ENCODE measurements around the gene OR10H1.

The OR10H1 gene

DNA sequence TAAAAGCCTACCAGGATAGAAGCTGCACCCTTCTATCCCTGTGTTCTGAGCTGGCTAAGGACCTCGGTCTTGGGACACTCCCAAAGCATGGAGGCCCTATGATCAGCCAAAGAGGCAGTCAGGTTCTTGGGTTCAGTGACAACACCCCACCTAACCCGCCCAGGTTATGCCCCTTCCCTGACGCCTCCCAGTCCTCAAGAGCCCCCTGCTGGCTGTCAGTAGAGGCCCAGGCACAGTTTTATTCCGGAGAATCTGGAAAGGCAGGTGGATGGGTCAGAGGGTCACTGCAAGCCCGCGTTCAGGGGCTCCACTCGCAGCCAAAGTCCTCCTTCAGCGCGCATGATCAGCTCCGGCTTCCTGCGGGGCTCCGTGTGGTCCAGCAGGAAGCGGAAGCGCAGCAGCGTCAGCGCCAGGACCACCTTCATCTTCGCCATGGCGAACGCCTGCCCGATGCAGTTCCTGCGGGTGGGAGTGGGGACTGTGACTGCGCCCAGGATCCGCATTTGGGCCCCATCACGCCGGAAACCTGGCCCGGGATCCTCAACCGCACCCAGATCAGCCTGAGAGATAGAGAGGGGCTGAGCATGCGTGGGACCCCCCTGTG lies 55.4 kb downstream of the OR10H1 start:
- peak; percentile 14 for DNase-seq

DNA sequence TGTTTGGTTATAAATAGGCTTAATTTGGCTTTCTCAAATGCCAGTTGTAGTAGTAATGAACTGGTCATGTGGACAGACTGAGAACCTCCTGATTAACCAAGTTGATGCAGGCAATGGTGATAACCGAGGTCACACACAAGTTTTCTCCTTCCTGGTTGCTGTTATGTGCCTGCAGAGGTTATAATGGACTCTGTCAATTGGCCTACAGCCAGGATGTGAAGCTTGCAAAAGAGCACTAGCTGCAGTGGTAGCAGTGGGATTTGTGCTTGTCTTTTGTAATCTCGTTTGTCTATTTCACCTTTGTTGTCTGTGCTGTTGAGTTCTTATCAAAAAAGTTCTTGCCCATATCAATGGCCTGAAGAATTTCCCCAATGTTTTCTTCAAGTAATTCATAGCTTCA lies 57.1 kb downstream of the OR10H1 start:
- DNase-seq: no peak

Data from stimulated activated CD4-positive, alpha-beta T cell treated with anti-CD3 and anti-CD28 coated beads, Interleukin-15, amount 100 ng/mL, for 24 hours (primary cell).